Endometrial microvascular endothelial cells (primary cell): ENCODE measurements around the gene RHOB. TPM values are rescaled to one million over a fixed set of nuclear protein-coding genes. Genes with fewer than 3 reads are reported as not detected.

ENCODE experiments used
- in situ Hi-C: cut with HindIII; loops from 2 replicates; pipeline ENCODE4 v1.10.0; 2017; ENCODE audit warnings: low sequenced_read_pairs, low pct_unique_long_range_greater_than_20kb; ENCODE audit errors: inconsistent ontology term
- total RNA-seq: library from RNA; depleted of rRNA; stranded (reverse); fragments of >200 nt; gene quantifications from one replicate; pipeline ENCODE4 v1.2.3, GENCODE V29; 2015; ENCODE audit errors: inconsistent ontology term

RHOB gene
- total RNA-seq, 1 donor from 2014 or later = 100 TPM

DNA sequence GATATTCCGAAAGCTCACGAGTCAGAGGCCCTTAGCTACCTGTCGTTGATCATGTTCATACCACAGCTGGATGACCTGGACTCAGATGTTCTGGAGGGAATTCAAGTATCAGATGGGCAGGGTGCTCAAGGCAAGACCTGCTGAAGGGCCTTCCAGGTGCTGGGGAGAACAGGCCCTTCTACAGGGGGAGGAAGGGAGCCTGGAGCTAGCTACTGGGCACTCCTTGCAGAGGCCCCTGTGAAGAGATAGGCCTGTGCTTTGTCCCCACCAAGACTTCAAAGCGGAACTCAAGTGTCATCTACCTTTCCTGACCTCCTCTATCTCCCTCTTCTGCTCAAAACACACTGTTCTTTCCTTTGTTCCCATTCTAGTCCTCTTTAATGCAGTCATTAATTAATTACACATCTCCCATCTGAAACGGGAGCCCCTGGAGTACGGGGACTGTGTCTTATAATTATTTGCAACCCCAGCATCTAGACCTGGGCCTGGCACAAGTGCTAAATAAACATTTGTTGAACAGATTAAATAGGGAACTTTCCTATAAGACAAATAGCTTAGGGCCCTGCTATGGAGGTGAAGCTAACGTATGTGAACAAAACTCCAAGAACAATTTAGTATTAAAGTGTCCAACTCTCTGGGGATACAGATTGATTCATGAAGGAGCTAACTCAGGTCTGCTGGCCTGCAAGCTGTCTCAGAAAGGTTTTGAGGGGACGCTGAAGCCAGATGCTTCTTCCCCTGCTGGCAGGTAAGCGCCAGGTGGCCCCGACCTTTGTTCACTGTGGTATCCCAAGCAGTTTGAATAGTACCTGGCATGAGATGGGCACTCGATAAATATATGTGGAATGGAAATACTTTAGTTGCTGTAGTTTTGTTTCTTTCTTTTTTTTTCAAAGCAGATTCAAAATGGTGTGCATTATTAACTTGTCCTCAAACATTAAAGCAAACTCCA is 22.0 kb downstream of the RHOB start:
- in situ Hi-C loops = no loop called here

DNA sequence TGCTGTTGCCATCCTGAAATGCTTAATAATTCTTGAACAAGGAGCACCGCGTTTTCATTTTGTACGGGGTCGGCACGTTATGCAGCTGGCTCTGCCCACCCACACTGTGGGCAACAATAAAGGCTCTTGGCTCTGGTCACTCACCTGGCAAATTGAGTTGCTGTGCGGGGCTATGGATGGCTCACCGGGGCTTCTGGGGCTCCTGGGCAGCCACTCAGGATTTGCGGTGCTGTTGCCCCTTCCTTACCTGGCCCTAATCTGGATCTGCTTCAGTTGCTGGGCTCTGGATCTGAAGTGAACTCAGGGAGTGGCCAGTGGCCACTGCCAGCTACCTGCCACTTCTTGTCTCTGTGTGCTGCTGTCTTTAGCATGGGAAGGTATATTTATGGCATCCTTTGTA is 22.7 kb downstream of the RHOB start:
- in situ Hi-C loops = no loop called here

DNA sequence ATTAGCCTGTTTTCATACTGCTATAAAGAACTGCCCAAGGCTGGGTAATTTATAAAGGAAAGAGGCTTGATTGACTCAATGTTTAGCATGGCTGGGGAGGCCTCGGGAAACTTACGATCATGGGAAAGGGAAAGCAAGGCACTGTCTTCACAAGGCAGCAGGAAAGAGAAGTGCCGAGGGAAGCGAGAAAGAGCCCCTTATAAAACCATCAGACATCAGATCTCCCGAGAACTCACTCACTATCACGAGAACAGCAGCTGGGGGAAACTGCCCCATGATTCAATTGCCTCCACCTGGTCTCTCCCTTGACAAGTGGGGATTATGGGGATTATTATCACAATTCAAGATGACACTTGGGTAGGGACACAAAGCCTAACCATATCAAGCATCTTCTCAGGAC is 23.3 kb downstream of the RHOB start:
- in situ Hi-C loops = no loop called here

DNA sequence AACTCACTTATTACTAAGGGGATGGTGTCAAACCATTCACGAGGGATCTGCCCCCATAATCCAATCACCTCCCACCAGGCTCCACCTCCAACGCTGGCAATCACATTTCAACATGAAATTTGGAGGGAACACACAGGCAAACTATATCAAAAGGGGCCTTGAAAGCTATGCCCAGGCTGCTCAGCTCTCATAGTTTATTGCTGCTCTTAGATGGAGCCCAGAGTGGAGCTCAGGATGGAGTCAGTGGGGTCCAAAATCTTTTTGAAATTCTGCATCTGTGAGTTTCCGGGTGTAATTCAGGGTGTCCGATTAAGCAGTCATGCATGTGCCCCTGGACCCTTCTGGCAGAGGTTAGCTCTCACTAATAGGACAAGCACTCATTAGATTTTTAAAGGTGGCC is 24.3 kb downstream of the RHOB start:
- in situ Hi-C loops = no loop called here

DNA sequence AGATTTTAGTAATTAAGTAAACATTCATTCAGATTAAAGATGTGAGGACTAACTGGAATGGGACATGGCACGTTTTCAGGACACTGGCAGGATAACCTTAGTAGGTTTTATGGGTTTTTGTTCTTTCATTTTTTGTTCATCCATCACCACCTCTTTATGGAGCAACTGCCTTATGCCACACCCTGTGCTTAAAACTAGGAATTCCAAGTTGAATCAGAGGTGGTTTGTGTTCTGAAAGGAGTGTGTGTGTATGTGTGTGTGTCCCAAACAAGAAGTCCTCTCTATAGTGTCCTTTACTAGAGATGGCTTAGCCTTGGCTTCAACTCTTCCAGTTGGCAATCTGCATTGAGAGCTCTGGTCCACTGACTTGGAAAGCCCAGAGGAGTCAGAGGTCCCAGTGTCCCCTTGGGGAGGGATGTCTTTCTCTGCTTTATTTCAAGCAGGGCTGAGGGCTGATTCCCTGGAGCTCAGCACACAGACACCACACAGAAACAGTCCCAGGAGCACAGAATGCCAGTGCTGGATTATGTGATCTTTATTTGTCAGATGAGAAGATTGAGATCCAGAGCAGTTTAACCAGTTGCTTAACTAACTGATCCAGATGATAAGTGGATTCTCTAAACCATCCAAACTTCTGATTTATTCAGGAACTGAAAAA is 25.2 kb downstream of the RHOB start:
- in situ Hi-C loops = no loop called here

DNA sequence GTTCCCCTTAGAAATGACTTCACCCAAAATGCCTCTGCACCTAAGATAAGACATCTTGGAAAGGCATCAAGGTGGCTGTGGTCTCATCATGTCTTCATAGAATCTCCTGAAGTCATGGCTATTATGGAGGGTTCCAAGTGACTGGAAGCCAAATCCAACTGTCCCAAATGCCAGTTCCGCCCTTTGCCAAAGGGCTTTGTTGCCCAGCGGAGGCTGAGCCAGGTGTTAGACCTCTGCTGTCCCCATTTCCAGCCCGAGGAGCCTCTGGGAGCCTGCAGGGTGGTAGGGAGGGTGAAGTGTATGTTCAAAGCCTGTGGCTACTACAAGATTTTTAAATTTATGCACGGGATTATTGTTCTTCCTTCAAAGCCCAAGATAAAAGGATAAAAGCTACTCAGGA is 25.7 kb downstream of the RHOB start:
- in situ Hi-C loops = no loop called here

DNA sequence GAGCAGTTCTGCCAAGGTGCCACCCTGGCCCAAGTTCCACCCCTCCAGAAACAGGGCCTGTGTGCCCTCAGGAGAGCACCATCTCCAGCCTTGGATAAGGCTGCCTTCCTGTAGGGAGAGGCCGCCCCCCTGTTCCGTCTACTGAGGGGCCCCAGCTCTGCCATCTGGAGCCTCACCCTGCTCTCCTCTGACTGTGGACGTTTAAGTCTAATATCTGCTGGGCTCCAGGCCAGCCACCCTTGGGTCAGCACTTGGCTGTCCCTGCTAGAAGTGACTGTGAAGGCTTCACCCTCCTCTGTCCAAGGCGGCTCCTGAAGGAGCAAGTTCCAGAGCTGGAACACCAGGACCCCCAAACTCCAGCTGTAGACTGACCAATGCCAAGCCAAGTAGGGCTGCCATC is 26.3 kb downstream of the RHOB start:
- in situ Hi-C loops = no loop called here

DNA sequence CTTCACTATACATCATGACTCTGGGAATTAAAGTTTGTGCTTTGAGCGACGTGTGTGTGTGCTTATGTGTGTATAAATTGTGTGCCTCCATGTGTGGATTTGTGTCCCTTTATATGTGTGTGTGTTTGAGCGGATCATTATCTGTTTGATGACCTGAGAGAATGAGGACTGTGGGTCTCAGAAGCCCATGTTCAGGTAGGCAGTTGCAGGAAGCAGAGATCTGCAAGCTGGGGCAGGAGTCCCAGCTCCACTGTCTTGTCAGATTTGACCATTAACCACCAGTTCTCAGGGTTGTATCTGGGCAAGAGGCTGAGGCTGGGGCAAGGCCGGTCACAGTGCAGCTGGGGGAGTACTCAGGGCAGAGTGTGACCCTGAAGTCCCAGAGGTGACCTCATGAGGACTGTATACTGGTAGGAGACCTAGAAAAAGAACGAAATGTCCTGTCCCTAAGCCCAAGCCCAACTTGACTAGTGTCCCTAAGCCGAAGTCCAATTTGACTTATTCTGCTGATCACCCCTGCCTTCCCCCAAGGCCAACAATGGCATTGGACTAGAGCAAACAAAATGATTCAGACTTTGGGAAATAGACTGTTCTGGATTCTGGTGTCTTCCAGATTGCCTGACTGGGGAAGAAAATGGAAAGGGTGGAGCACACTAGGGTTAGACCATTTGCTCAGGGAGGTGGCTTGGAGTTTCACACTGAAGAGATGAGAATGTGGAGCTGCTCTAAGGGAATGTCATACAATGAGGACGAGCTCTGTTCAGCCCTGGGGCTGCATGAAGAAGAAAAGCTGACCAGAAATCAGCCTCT is 28.1 kb downstream of the RHOB start:
- in situ Hi-C loops = no loop called here

DNA sequence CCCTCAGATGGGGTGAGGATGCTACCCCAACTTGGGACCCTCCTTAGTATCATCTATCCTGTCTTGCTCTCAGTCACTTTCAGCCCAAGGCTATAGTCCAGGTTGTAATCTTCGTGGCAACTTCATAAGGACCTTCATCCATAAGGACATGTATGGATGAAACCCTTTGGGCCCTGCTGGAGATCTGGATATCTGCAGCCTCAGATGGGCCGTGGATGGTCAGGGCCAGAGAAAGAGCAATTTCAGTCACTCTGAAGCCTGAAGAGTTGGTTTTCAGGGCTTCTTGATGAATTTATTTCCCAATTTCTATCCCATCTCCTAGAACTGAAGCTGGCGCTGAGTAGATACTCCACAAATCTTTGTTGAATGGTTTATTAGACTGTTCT is 28.7 kb downstream of the RHOB start:
- in situ Hi-C loops = no loop called here

DNA sequence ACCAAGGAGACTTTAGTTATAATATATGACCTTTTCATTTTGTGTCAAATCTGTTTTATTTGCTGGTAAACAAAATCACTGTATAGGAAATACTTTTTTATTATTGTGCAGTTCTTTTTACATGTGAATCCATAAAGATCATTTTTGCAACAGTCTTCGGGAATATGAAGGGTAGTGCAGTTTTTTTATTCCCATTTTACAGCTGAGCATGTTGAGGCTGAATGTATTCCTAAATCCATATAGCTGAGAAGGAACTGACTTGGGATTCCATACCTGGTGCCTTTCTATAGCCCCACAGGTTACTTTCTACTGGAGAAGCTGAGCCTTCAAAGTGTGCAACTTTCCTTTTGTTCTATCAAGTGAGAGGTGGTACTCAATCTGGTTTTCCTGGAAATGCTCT is 29.6 kb downstream of the RHOB start:
- in situ Hi-C loops = no loop called here

DNA sequence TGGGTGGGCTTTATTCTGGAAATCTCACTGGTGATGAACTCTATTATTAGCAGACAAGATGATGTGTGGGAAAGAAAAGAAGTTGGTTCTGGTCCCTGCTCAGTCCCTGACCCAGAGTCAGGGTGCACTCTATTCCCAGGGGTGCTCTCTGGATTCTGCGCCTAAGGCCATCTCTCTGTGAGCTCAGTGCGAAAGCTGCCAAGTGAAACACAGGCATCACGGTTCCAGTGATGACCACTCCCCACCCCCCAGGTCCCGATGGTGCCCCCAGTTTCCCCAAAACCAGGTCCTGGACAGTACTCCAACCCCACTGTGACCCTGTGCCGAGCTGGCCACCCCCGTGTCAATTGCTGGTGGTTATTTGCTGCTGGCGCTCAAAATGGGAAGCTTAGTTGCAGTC is 30.1 kb downstream of the RHOB start:
- in situ Hi-C loops = no loop called here

DNA sequence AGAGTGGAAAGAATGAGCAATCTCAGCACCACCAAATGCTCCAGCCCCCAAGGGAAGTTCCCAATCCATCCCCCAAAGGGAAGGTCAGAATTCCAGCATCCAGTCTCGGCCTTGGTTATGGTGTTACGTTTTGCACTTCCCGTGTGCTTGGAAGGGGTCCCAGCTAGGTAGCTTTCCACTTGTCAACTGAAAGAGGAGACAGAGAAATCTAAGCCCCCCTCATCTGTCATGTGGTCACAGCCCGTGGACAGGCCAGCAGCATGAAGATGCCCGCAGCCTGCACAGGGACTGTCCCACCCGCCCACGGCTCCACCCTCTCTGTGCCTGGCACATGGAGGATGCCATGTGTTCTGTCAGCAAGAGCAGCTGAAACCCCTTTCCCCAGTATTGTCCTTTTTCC is 32.1 kb downstream of the RHOB start:
- in situ Hi-C loops = no loop called here

DNA sequence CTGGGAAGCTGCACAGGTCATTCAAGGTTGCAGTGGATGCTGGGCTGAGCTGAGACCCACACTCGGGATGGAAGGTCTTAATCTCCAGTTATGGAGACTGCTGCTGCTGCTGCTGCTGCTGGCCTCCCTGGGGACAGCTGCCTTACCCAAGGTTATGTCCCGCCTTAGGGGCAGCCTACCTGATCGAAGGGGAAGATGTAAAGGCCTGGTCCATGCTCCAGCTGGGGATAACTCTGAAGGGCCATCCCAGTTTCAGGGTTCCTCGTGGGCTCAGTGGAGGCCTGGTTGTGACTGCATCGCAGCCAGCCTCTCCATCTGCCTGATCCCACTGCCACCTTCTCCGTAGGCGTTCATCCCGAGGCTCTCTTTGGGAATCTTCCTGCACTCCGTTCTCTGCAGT is 33.0 kb downstream of the RHOB start:
- in situ Hi-C loops = no loop called here

DNA sequence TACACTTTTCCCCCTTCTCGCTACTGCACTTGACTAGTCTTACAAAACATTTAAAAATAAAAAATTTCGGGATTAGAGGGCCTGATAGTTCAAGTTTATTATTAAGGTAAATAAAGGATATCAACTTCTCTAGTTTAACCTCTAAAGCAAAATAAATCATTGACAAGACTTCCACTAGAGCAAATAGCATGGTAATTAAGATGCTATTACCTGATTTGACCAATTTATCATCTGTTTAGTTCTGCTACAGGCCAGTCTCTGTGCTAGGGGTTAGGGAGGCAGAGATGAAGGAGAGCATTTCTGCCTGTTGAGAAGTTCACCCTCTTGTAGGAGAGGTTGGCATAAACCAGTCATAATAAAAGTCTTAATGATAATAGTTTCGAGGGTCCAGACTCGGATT is 34.0 kb downstream of the RHOB start:
- in situ Hi-C loops = no loop called here

DNA sequence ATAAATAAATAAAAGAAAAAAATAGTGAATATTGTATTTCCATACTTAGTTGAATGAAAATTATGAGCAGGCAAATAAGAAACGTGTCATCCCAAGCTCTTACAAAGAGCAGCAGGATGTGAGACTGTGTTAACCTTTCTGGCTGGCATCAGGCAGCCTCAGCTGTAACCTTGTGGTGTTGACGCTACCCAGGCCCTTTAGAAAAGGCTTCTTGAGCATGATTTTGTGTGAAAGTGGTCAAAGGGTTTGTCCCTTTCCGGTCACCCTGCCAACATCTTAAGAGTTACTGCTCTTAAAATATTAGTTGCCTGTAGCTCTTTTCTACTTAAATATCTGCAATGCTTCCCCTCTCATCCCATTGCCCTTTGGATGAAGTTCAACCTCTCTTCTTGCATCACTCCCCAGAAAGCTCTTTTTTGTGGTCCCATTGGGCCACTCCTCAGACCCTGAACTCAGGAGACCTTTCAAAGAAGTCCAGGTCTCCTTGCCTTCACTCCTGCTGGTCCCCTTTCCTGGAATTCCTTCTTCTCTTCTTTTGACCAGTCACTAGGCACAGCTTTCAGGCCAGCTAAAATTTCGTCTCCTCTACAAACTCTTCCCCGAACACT is 35.0 kb downstream of the RHOB start:
- in situ Hi-C loops = no loop called here

DNA sequence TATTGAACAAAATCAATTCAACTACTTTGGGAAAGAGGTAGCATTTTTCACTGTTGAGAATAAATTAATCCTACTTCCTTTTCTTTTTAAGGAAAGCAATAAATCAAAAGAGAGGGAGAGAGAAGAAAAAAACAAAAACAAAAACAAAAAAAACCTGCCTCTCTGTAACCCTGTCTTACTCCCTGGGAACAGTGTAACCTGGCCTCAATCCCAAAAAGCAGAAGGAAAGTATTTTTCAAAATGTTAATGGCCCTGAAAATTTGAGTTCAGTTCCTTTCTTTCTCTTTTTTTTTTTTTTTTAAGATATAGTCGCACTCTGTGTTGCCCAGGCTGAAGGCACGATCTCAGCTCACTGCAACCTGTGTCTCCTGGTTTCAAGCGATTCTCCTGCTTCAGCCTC is 35.9 kb downstream of the RHOB start:
- in situ Hi-C loops = no loop called here

DNA sequence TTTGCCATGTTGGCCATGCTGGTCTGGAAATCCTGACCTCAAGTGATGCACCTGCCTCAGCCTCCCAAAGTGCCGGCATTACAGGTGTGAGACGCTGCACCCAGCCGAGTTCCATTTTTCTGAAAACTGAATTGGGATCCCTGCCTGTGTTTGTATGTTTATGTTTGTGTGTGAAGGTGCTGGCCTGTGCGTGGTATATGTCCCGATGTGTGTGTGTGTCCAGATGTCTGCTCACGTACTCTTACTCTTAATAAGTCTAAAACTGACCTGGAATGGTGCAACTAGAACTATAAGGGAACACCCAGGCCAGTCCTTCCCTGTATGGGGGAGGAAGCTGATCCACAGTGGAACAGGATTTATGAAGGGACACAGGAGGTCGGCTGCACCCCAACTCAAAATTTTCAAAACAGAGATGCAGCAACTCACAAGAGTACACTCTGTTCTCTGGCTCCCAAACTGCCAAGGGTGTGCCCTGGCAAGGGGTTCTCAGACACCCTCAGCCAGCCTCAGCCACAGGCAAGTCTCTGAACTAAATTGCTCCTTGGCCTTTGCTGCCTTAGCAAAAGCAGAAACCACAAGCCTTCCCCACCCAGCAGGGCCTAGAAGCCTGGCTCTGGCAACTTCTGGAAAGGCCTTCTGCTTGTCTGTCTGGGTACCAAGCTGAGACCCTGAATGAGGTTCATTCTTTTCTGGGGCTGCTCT is 36.5 kb downstream of the RHOB start:
- in situ Hi-C loops = no loop called here

DNA sequence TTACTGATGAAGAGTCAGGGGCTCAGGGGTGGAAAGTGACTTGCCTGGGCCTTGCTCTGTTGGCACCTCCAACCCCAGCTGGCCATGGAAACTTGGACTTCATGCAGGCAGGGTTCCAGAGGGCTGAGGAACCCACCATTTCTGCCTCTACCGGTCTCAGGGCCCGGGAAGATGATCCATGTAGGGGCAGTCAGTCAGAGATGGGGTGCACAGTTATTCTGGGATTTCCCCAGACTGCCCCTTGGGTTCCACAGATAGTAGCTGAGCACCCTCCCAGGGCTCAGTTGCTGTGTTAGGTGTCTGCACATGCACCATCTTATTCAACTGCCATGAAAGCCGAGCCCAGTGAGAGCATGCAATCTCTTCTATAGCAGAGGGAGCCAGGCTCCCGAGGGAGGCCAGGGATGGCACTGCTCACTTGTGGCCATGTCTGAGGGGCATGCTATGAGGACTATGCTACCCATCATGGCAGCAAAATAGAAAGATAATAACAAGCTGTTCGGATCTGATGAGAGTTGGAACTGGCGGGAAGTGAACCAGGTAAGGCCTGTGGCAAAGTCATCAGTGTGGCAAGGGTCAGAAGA is 37.3 kb downstream of the RHOB start:
- in situ Hi-C loops = no loop called here
